CD8-positive, alpha-beta memory T cell (primary cell): ENCODE data around the gene ZSCAN16. TPM values are rescaled to one million over a fixed set of nuclear protein-coding genes. Genes with fewer than 3 reads are reported as not detected.
A peak's percentile ranks its signal among the peaks of the same experiment; 100 is the strongest.
"Not testable (repeated sequence)": the region's sequence is repeated elsewhere in the genome, so short reads cannot be mapped to it uniquely, and the experiment has no call there.

Experiments
- CTCF ChIA-PET: fragments of 350-600 bp; sonication (Branson Sonifier 250); formaldehyde crosslinking; loops from one replicate; lab custom pipeline; 2021; ENCODE audit warnings: antibody characterized with exemption; lab: Charles Lee
- POLR2A ChIA-PET: fragments of 350-600 bp; sonication (Branson Sonifier 250); formaldehyde crosslinking; loops from one replicate; lab custom pipeline; 2021; ENCODE audit warnings: antibody characterized with exemption; lab: Charles Lee
- DNase-seq, 5 donors: peaks; one replicate each; pipeline versions ENCODE4 v3.0.0 to v3.0.0-alpha.2; 2020 to 2022; ENCODE audit warnings: mixed read lengths in 1 of 5
- H3K27ac ChIP-seq: one replicate; pipeline ENCODE4 v1.7.0; 2013; ENCODE audit warnings: low read depth, mild to moderate bottlenecking, low read length, moderate library complexity
- H3K27me3 ChIP-seq: 2 replicates; pipeline ENCODE4 v1.7.0; 2013; ENCODE audit warnings: low read length, mild to moderate bottlenecking; ENCODE audit not compliant: insufficient read depth, poor library complexity, severe bottlenecking
- H3K36me3 ChIP-seq: 2 replicates; pipeline ENCODE4 v1.7.0; 2013; ENCODE audit warnings: mild to moderate bottlenecking, low read length, moderate library complexity; ENCODE audit not compliant: insufficient read depth
- H3K4me1 ChIP-seq: 2 replicates; pipeline ENCODE4 v1.7.0; 2013; ENCODE audit warnings: mild to moderate bottlenecking, low read length, moderate library complexity; ENCODE audit not compliant: insufficient read depth
- H3K4me3 ChIP-seq: 2 replicates; pipeline ENCODE4 v1.7.0; 2013; ENCODE audit warnings: mild to moderate bottlenecking, low read length
- H3K9me3 ChIP-seq: 2 replicates; pipeline ENCODE4 v1.7.0; 2013; ENCODE audit warnings: mild to moderate bottlenecking, low read length
- H3K27ac Mint-ChIP-seq, 8 donors: one replicate each; pipeline ENCODE4 v1.8.0; 2020 to 2021; ENCODE audit warnings: mixed read lengths in 8 of 8, mild to moderate bottlenecking in 6 of 8, inconsistent platforms in 3 of 8, moderate library complexity in 3 of 8
- H3K27me3 Mint-ChIP-seq, 2 donors: one replicate each; pipeline ENCODE4 v1.8.0; 2020 to 2021; ENCODE audit warnings: mixed read lengths in 2 of 2, mild to moderate bottlenecking in 1 of 2, moderate library complexity in 1 of 2
- H3K36me3 Mint-ChIP-seq, 3 donors: one replicate each; pipeline ENCODE4 v1.8.0; 2020 to 2021; ENCODE audit warnings: mixed read lengths in 3 of 3, inconsistent platforms in 1 of 3, mild to moderate bottlenecking in 1 of 3
- H3K4me1 Mint-ChIP-seq, 3 donors: one replicate each; pipeline ENCODE4 v1.8.0; 2020 to 2021; ENCODE audit warnings: mixed read lengths in 3 of 3, inconsistent platforms in 1 of 3, mild to moderate bottlenecking in 1 of 3
- H3K4me3 Mint-ChIP-seq, 7 donors: one replicate each; pipeline ENCODE4 v1.8.0; 2020 to 2021; ENCODE audit warnings: mixed read lengths in 7 of 7, mild to moderate bottlenecking in 6 of 7, moderate library complexity in 4 of 7, inconsistent platforms in 2 of 7
- H3K9me3 Mint-ChIP-seq, 5 donors: one replicate each; pipeline ENCODE4 v1.8.0; 2020 to 2022; ENCODE audit warnings: mixed read lengths in 5 of 5, mild to moderate bottlenecking in 3 of 5, moderate library complexity in 2 of 5, inconsistent platforms in 1 of 5
- polyA plus RNA-seq: library from polyadenylated mRNA; unstranded; fragments of 300-500 nt; fragmentation: Illumina TruSeq; gene quantifications from one replicate; pipeline ENCODE4 v1.2.3, GENCODE V29; 2021
- total RNA-seq, 2 experiments: library from RNA; stranded (reverse); gene quantifications; one replicate each; pipeline ENCODE4 v1.2.3, GENCODE V29; 2021

Gene ZSCAN16
- total and polyA plus RNA-seq, 3 experiments from 2014 or later, result 5.3 to 11.5 (median 5.8) TPM

GRCh38 chr6:28089054-28089453, 35.4 kb upstream of the ZSCAN16 start:
- ChIA-PET POLR2A (no interaction called here), CTCF (interaction anchor here (3.3 kb wide), 1 partner anchor 16 kb away, joined by 12 read pairs; no protein-coding TSS in a partner anchor)
- Mint-ChIP-seq H3K36me3 (peaks cover 10 to 34% (median 32%) of the 10 kb centered on the region in 3 donors), H3K4me3 (no peak overlapping the region), H3K27ac (no peak overlapping the region), H3K4me1 (no peaks in the 10 kb centered on the region), H3K27me3 (peaks cover 7 to 8% of the 10 kb centered on the region in 2 donors), H3K9me3 (peaks cover 19 to 30% (median 30%) of the 10 kb centered on the region in 5 donors)
- Histone ChIP-seq H3K27me3 (no peaks in the 10 kb centered on the region), H3K9me3 (peaks cover 3% of the 10 kb centered on the region), H3K4me3 (no peak overlapping the region), H3K36me3 (no peaks in the 10 kb centered on the region), H3K4me1 (no peaks in the 10 kb centered on the region), H3K27ac (no peak overlapping the region)
- DNase-seq, result no peak

GRCh38 chr6:28090917-28091586, 33.4 kb upstream of the ZSCAN16 start:
- DNase-seq, result no peak
- peaks cover 19 to 30% (median 30%) of the 10 kb centered on the region in 5 donors for H3K9me3 Mint-ChIP-seq
- H3K4me1 ChIP-seq, result no peaks in the 10 kb centered on the region
- H3K4me3 Mint-ChIP-seq, result peak overlapping the region in 2 of 7 donors; percentile 33 to 57
- peak overlapping the region in 1 of 8 donors; percentile 21 for H3K27ac Mint-ChIP-seq
- H3K27ac ChIP-seq, result no peak overlapping the region
- H3K27me3 Mint-ChIP-seq, result peaks cover 8 to 10% of the 10 kb centered on the region in 2 donors
- ChIA-PET CTCF (interaction anchor here (3.3 kb wide), 1 partner anchor 14 kb away, joined by 12 read pairs; no protein-coding TSS in a partner anchor), POLR2A (no interaction called here)
- H3K36me3 Mint-ChIP-seq, result peaks cover 11 to 32% (median 29%) of the 10 kb centered on the region in 3 donors
- H3K36me3 ChIP-seq, result no peaks in the 10 kb centered on the region
- peaks cover 3% of the 10 kb centered on the region for H3K9me3 ChIP-seq
- H3K4me1 Mint-ChIP-seq, result no peaks in the 10 kb centered on the region
- no peak overlapping the region for H3K4me3 ChIP-seq
- no peaks in the 10 kb centered on the region for H3K27me3 ChIP-seq

- H3K4me3 ChIP-seq, POLR2A ChIA-PET, CTCF ChIA-PET, H3K4me1 ChIP-seq, H3K9me3 Mint-ChIP-seq, H3K9me3 ChIP-seq, H3K27me3 ChIP-seq, H3K36me3 ChIP-seq, H3K27ac ChIP-seq, H3K27ac Mint-ChIP-seq, DNase-seq: not testable (repeated sequence)
- peaks cover 11 to 15% (median 11%) of the 10 kb centered on the region in 3 donors for H3K4me1 Mint-ChIP-seq
- H3K27me3 Mint-ChIP-seq, result peaks cover 8 to 20% of the 10 kb centered on the region in 2 donors
- peak overlapping the region in 1 of 7 donors; percentile 40 for H3K4me3 Mint-ChIP-seq
- peaks cover 0 to 13% (median 8%) of the 10 kb centered on the region in 3 donors for H3K36me3 Mint-ChIP-seq
Measured at GRCh38 chr6:28102222-28102621, 22.2 kb upstream of the ZSCAN16 start.

GRCh38 chr6:28102699-28103098, 21.7 kb upstream of the ZSCAN16 start:
- H3K4me3 Mint-ChIP-seq, result peak overlapping the region in 2 of 7 donors; percentile 21 to 40
- H3K4me1 Mint-ChIP-seq, result peaks cover 11 to 15% (median 11%) of the 10 kb centered on the region in 3 donors
- H3K36me3 ChIP-seq, H3K4me1 ChIP-seq, CTCF ChIA-PET, H3K27me3 ChIP-seq, H3K9me3 ChIP-seq, POLR2A ChIA-PET, H3K4me3 ChIP-seq, H3K27ac ChIP-seq, H3K9me3 Mint-ChIP-seq, DNase-seq: not testable (repeated sequence)
- peak overlapping the region in 2 of 8 donors; percentile 22 to 76 for H3K27ac Mint-ChIP-seq
- H3K36me3 Mint-ChIP-seq, result peaks cover 0 to 10% (median 8%) of the 10 kb centered on the region in 3 donors
- H3K27me3 Mint-ChIP-seq, result peaks cover 8 to 17% of the 10 kb centered on the region in 2 donors

- Histone ChIP-seq H3K9me3 (no peaks in the 10 kb centered on the region), H3K27ac (peak overlapping the region; percentile 78), H3K4me3 (peak overlapping the region; percentile 64), H3K36me3 (no peaks in the 10 kb centered on the region), H3K4me1 (no peaks in the 10 kb centered on the region), H3K27me3 (no peaks in the 10 kb centered on the region)
- Mint-ChIP-seq H3K9me3 (no peaks in the 10 kb centered on the region), H3K4me1 (peaks cover 11 to 15% (median 11%) of the 10 kb centered on the region in 3 donors), H3K27ac (peak overlapping the region; percentile 81 to 97 (median 95)), H3K27me3 (peaks cover 14 to 16% of the 10 kb centered on the region in 2 donors), H3K36me3 (peaks cover 3 to 8% (median 6%) of the 10 kb centered on the region in 3 donors), H3K4me3 (peak overlapping the region; percentile 91 to 94 (median 93))
- POLR2A ChIA-PET, result interaction anchor here (0.6 to 2.2 kb wide), 12 partner anchors 12 to 625 kb away, joined by 3 to 12 read pairs (median 4); partner anchors contain the start of genes ZKSCAN4, ZKSCAN8, ZSCAN16 and ZSCAN31
- CTCF ChIA-PET, result interaction anchor here (0.8 to 2.1 kb wide), 16 partner anchors 8 to 257 kb away, joined by 3 to 14 read pairs (median 4); partner anchors contain the start of genes ZKSCAN4 and ZSCAN16
- DNase-seq, result peak; percentile 77 to 89 (median 81)
Measured at GRCh38 chr6:28104392-28105244, 19.8 kb upstream of the ZSCAN16 start.

GRCh38 chr6:28105245-28105639, 19.2 kb upstream of the ZSCAN16 start:
- CTCF ChIA-PET, result interaction anchor here (0.8 to 2.1 kb wide), 14 partner anchors 9 to 256 kb away, joined by 3 to 14 read pairs (median 4); partner anchors contain the start of genes ZKSCAN4 and ZSCAN16
- no peaks in the 10 kb centered on the region for H3K9me3 ChIP-seq
- peaks cover 9 to 17% of the 10 kb centered on the region in 2 donors for H3K27me3 Mint-ChIP-seq
- no peaks in the 10 kb centered on the region for H3K36me3 ChIP-seq
- H3K4me1 Mint-ChIP-seq, result peaks cover 11 to 15% (median 11%) of the 10 kb centered on the region in 3 donors
- peaks cover 3 to 8% (median 4%) of the 10 kb centered on the region in 3 donors for H3K36me3 Mint-ChIP-seq
- H3K4me3 Mint-ChIP-seq, result peak overlapping the region; percentile 91 to 94 (median 93)
- peak overlapping the region; percentile 78 for H3K27ac ChIP-seq
- no peaks in the 10 kb centered on the region for H3K27me3 ChIP-seq
- H3K4me3 ChIP-seq, result peak overlapping the region; percentile 64
- POLR2A ChIA-PET, result interaction anchor here (0.9 to 2.2 kb wide), 10 partner anchors 12 to 626 kb away, joined by 3 to 12 read pairs (median 4); partner anchors contain the start of genes ZKSCAN4, ZKSCAN8 and ZSCAN31
- H3K27ac Mint-ChIP-seq, result peak overlapping the region; percentile 51 to 97 (median 90)
- H3K9me3 Mint-ChIP-seq, result no peaks in the 10 kb centered on the region
- DNase-seq, result no peak
- no peaks in the 10 kb centered on the region for H3K4me1 ChIP-seq

GRCh38 chr6:28107506-28107905, 16.9 kb upstream of the ZSCAN16 start:
- no peak for DNase-seq
- Histone ChIP-seq H3K36me3 (no peaks in the 10 kb centered on the region), H3K27me3 (no peaks in the 10 kb centered on the region), H3K27ac (no peak overlapping the region), H3K4me3 (no peak overlapping the region), H3K9me3 (no peaks in the 10 kb centered on the region), H3K4me1 (no peaks in the 10 kb centered on the region)
- peaks cover 11 to 15% (median 11%) of the 10 kb centered on the region in 3 donors for H3K4me1 Mint-ChIP-seq
- no peaks in the 10 kb centered on the region for H3K9me3 Mint-ChIP-seq
- peaks cover 0 to 8% (median 3%) of the 10 kb centered on the region in 3 donors for H3K36me3 Mint-ChIP-seq
- H3K4me3 Mint-ChIP-seq, result no peak overlapping the region
- ChIA-PET CTCF (interaction anchor here (1.2 kb wide), 1 partner anchor 249 kb away, joined by 4 read pairs; no protein-coding TSS in a partner anchor), POLR2A (no interaction called here)
- H3K27ac Mint-ChIP-seq, result no peak overlapping the region
- peaks cover 4 to 11% of the 10 kb centered on the region in 2 donors for H3K27me3 Mint-ChIP-seq
